Measurements from ENCODE around the gene CRYBB3. TPM values are rescaled to one million over a fixed set of nuclear protein-coding genes. Genes with fewer than 3 reads are reported as not detected.

The CRYBB3 gene
- polyA plus RNA-seq, 3 donors = not detected

DNA sequence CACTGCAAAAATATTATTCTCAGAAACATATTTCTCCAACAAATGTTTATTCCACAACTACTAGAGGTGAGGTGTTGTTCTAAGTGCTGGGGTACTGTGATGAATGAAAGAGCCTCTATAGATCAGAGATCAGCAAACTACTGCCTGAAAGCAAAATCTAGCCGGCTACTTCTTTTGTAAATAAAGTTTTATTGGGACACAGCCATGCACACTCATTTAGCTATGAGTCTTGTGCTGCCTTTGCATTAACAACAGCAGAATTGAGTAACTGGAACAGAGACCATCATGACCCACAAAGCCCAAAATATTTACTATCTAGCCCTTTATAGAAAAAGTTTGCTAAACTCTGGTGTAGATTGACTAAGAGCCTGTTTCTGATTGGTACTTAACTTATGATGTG is 37.1 kb upstream of the CRYBB3 start:
- Histone ChIP-seq H3K9me3 (replicated peaks in 1 of 2; ENCODE audit: control insufficient read depth in 1 of 2, insufficient read depth in 1 of 2, low read length in 2 of 2) (no peaks in the 10 kb centered on the region), H3K4me2 (replicated peaks; ENCODE audit: extremely low read depth, low read length, poor library complexity, severe bottlenecking) (no peak overlapping the region), H3K9ac (ENCODE audit: insufficient read depth, low read length, poor library complexity, severe bottlenecking) (no peak overlapping the region), H3K27ac (ENCODE audit: low read depth in 1 of 2, low read length in 2 of 2) (no peak overlapping the region), H3K4me1 (ENCODE audit: control insufficient read depth in 1 of 2, insufficient read depth in 2 of 2, low read length in 2 of 2) (no peaks in the 10 kb centered on the region), H3K79me2 (ENCODE audit: insufficient read depth, low read length) (no peaks in the 10 kb centered on the region), H2AFZ (ENCODE audit: insufficient read depth, low read depth, low read length, poor library complexity, severe bottlenecking) (no peak overlapping the region), H3K36me3 (replicated peaks in 1 of 2; ENCODE audit: control insufficient read depth in 1 of 2, insufficient read depth in 2 of 2, low read length in 2 of 2) (no peaks in the 10 kb centered on the region), H4K20me1 (ENCODE audit: insufficient read depth, low read length) (no peaks in the 10 kb centered on the region), H3K4me3 (replicated peaks in 1 of 3; ENCODE audit: low read depth in 2 of 3, low read length in 3 of 3) (no peak overlapping the region), H3K27me3 (ENCODE audit: control insufficient read depth in 2 of 2, insufficient read depth in 2 of 2, low read length in 2 of 2) (no peaks in the 10 kb centered on the region)
- H3K36me3 Mint-ChIP-seq = no peaks in the 10 kb centered on the region
- no peak overlapping the region for H3K4me3 Mint-ChIP-seq
- WGBS (ENCODE audit: insufficient coverage) = no CpG with 5 or more reads among the region's 1 CpG
- intact Hi-C loops (cut with micrococcal nuclease) = no loop called here
- peaks cover 0 to 5% (median 3%) of the 10 kb centered on the region in 3 donors for H3K27me3 Mint-ChIP-seq (ENCODE audit: low read depth in 3 of 3)
- DNase-seq = no peak
- no peak overlapping the region for H3K27ac Mint-ChIP-seq
- H3K9me3 Mint-ChIP-seq = no peaks in the 10 kb centered on the region
- TF ChIP-seq CTCF (IDR thresholded peaks at IDR 0.05) = no peak
- H3K4me1 Mint-ChIP-seq = no peaks in the 10 kb centered on the region

- H3K4me2 ChIP-seq (replicated peaks; ENCODE audit: extremely low read depth, low read length, poor library complexity, severe bottlenecking) = no peak overlapping the region
- H3K27me3 Mint-ChIP-seq (ENCODE audit: low read depth in 3 of 3) = peaks cover 0 to 6% (median 2%) of the 10 kb centered on the region in 3 donors
- H3K4me3 ChIP-seq (replicated peaks in 1 of 3; ENCODE audit: low read depth in 2 of 3, low read length in 3 of 3) = no peak overlapping the region
- H2AFZ ChIP-seq (ENCODE audit: insufficient read depth, low read depth, low read length, poor library complexity, severe bottlenecking) = no peak overlapping the region
- no peak overlapping the region for H3K27ac Mint-ChIP-seq
- WGBS (ENCODE audit: insufficient coverage) = 98% methylated on average over 5 of the region's 10 CpGs
- H3K4me3 Mint-ChIP-seq = no peak overlapping the region
- no peak for DNase-seq
- H3K36me3 ChIP-seq (replicated peaks in 1 of 2; ENCODE audit: control insufficient read depth in 1 of 2, insufficient read depth in 2 of 2, low read length in 2 of 2) = no peaks in the 10 kb centered on the region
- no peak overlapping the region for H3K9ac ChIP-seq (ENCODE audit: insufficient read depth, low read length, poor library complexity, severe bottlenecking)
- no peaks in the 10 kb centered on the region for H3K79me2 ChIP-seq (ENCODE audit: insufficient read depth, low read length)
- peaks cover 0 to 2% (median 0%) of the 10 kb centered on the region in 7 donors for H3K9me3 Mint-ChIP-seq
- TF ChIP-seq CTCF (IDR thresholded peaks at IDR 0.05) = no peak
- H3K4me1 ChIP-seq (ENCODE audit: control insufficient read depth in 1 of 2, insufficient read depth in 2 of 2, low read length in 2 of 2) = no peaks in the 10 kb centered on the region
- no peaks in the 10 kb centered on the region for H3K36me3 Mint-ChIP-seq
- no peaks in the 10 kb centered on the region for H3K4me1 Mint-ChIP-seq
- no peak overlapping the region for H3K27ac ChIP-seq (ENCODE audit: low read depth in 1 of 2, low read length in 2 of 2)
- intact Hi-C loops (cut with micrococcal nuclease) = no loop called here
- H3K9me3 ChIP-seq (replicated peaks in 1 of 2; ENCODE audit: control insufficient read depth in 1 of 2, insufficient read depth in 1 of 2, low read length in 2 of 2) = no peaks in the 10 kb centered on the region
- no peaks in the 10 kb centered on the region for H3K27me3 ChIP-seq (ENCODE audit: control insufficient read depth in 2 of 2, insufficient read depth in 2 of 2, low read length in 2 of 2)
- no peaks in the 10 kb centered on the region for H4K20me1 ChIP-seq (ENCODE audit: insufficient read depth, low read length)
Measured at GRCh38 chr22:25165785-25166184, 33.9 kb upstream of the CRYBB3 start.
